ENCODE data around the gene CFAP65.

The CFAP65 gene

DNA sequence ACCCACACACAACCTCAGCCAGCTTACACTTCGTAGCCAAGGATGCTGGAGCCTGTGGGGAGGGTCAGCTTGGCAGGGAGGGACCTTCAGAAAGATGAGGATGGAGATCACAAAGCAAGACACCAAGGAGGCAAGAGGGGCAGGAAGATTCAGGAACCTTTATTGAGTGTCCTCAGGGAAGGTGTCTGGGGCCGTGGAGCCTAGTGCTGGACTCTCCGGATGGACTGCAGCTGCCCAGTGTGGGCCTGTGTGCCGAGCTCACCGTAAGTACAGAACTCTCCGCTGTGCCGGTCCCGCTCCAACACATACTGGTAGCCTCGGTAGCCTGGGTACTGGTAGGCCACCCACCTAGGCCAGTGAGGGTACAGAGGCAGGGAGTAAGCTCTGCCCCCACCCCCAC lies 51.3 kb downstream of the CFAP65 start:
- peaks cover 22% of the 10 kb centered on the region for H3K4me1 ChIP-seq (ENCODE audit: control insufficient read depth, insufficient read depth, low read length)
- no peaks in the 10 kb centered on the region for H3K9me3 ChIP-seq (ENCODE audit: control insufficient read depth in 2 of 2, low read length in 2 of 2)
- H3K27me3 ChIP-seq (ENCODE audit: control insufficient read depth in 1 of 2, insufficient read depth in 2 of 2, low read length in 2 of 2): peaks cover 87 to 89% of the 10 kb centered on the region in 2 donors
- no peaks in the 10 kb centered on the region for H3K36me3 ChIP-seq (ENCODE audit: control insufficient read depth in 2 of 2, insufficient read depth in 2 of 2, low read length in 2 of 2)
- H3K9ac ChIP-seq (ENCODE audit: low read length in 2 of 2): no peak overlapping the region
- no peak overlapping the region for H3K27ac ChIP-seq (ENCODE audit: low read length)
- H3K4me3 ChIP-seq (ENCODE audit: low read length in 2 of 2): no peak overlapping the region

DNA sequence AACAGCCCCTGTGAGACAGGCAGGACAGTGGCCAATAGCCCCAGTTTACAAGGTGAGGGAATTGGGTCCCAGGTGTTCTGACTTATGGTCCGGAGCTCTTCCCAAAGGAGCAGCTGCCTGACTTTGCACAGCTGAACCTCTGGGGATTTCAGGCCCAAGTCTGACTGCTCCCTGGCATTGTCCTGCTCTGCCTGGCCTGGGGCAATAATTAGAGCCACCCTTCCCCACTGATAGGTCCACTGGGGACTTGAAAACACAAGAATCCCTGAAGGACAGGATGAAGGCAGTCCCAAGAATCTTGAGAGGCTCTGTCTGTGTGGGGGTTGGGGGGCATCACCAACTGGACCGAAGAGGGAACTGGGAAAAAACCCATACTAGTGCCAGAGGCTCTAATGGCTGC lies 52.7 kb downstream of the CFAP65 start:
- Histone ChIP-seq H3K36me3 (ENCODE audit: control insufficient read depth in 2 of 2, insufficient read depth in 2 of 2, low read length in 2 of 2) (no peaks in the 10 kb centered on the region), H3K27ac (ENCODE audit: low read length) (no peak overlapping the region), H3K9me3 (ENCODE audit: control insufficient read depth in 2 of 2, low read length in 2 of 2) (no peaks in the 10 kb centered on the region), H3K9ac (ENCODE audit: low read length in 2 of 2) (no peak overlapping the region), H3K27me3 (ENCODE audit: control insufficient read depth in 1 of 2, insufficient read depth in 2 of 2, low read length in 2 of 2) (peaks cover 88 to 89% of the 10 kb centered on the region in 2 donors), H3K4me1 (ENCODE audit: control insufficient read depth, insufficient read depth, low read length) (peaks cover 28% of the 10 kb centered on the region), H3K4me3 (ENCODE audit: low read length in 2 of 2) (no peak overlapping the region)

DNA sequence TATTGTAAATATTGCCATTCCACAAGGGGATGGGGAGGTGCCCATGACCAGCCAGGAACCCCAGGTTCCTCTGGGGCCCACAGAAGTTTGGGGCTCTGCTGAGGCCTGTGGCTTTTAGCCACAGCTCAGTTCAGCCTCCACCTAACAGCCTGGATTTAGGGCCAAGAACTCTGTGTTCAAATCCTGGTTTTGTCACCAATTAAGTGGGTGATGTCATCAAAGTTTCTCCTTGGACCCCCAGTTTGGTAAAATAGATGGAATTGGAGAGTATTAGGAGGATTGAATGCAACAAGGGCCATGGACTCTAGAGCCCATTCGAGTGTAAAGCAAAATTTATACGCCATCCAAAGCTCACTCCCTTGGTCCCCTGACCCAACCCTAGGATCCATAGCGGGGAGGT lies 53.2 kb downstream of the CFAP65 start:
- H3K27ac ChIP-seq (ENCODE audit: low read length): no peak overlapping the region
- no peak overlapping the region for H3K9ac ChIP-seq (ENCODE audit: low read length in 2 of 2)
- H3K4me3 ChIP-seq (ENCODE audit: low read length in 2 of 2): no peak overlapping the region
- peaks cover 88 to 90% of the 10 kb centered on the region in 2 donors for H3K27me3 ChIP-seq (ENCODE audit: control insufficient read depth in 1 of 2, insufficient read depth in 2 of 2, low read length in 2 of 2)
- H3K4me1 ChIP-seq (ENCODE audit: control insufficient read depth, insufficient read depth, low read length): peaks cover 23% of the 10 kb centered on the region
- no peaks in the 10 kb centered on the region for H3K36me3 ChIP-seq (ENCODE audit: control insufficient read depth in 2 of 2, insufficient read depth in 2 of 2, low read length in 2 of 2)
- no peaks in the 10 kb centered on the region for H3K9me3 ChIP-seq (ENCODE audit: control insufficient read depth in 2 of 2, low read length in 2 of 2)

DNA sequence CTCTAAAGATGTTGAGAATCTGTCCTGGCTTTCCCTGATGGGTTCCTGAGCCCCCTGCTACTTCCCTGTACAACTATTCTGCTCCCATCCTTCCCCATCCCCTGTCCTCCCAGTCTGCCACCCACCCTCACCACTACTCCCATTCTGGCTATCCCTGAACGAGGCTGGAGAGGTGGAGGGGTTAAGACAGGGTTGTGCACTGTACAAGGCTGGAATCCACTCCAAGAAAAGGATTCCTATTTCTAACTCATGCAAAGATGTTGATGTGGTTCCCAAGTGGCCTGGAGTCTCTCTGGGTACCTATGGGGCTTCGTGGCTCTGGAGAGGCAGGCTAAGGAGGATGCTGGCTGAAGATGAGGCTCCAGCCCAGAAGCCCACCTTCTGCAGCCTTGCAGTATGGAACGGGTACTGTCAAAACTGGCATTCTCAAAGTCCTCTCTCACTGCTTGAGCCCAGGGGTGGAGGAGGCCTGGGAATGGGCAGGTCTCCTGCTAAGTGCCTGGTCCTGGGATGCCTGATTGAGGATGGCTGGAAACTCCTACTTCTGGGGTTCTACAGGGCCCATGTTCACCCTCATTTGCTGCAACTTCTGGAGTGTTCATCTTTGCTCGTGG lies 55.1 kb downstream of the CFAP65 start:
- no peaks in the 10 kb centered on the region for H3K9me3 ChIP-seq (ENCODE audit: control insufficient read depth in 2 of 2, low read length in 2 of 2)
- H3K27ac ChIP-seq (ENCODE audit: low read length): no peak overlapping the region
- no peak overlapping the region for H3K4me3 ChIP-seq (ENCODE audit: low read length in 2 of 2)
- H3K27me3 ChIP-seq (ENCODE audit: control insufficient read depth in 1 of 2, insufficient read depth in 2 of 2, low read length in 2 of 2): peaks cover 86 to 88% of the 10 kb centered on the region in 2 donors
- peaks cover 33% of the 10 kb centered on the region for H3K4me1 ChIP-seq (ENCODE audit: control insufficient read depth, insufficient read depth, low read length)
- H3K9ac ChIP-seq (ENCODE audit: low read length in 2 of 2): no peak overlapping the region
- no peaks in the 10 kb centered on the region for H3K36me3 ChIP-seq (ENCODE audit: control insufficient read depth in 2 of 2, insufficient read depth in 2 of 2, low read length in 2 of 2)

DNA sequence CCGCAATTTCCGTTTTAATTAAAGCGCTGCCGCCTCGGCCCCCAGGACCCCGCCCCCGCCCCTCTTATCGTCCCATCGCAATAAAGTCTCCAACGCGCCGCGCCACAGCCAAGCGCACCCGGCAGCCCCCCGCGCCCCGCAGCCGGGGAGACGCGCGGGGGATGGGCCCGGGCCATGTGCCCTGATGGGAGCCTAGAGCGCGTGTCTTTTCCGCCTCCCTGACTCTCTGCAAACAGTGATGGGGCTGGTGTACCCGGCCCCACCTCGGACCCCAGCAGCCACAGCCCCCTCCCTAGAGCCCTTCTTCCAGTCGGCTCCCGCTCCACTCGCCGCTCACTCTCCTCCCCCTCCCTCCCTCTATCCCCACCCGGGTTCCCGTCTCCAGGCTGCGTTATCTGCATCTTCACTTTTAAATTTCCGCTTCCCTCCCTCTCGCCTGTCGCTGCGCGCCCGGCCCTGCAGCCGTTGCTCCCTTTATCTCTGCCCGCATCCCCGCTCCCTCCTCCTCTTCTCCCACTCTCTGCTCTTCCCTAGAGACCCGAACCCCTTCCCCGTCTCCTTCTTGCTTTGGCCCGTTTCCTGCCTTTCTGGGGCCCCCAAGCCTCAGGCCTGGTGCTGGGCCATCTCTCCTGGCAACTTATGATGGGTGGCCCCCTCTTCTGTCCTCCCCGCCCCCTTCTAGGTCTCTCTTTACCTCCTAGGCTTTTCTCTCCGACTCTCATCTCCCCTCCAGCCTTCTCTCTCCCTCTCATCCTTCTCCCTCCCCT lies 55.8 kb downstream of the CFAP65 start:
- Histone ChIP-seq H3K27ac (ENCODE audit: low read length) (no peak overlapping the region), H3K9ac (ENCODE audit: low read length in 2 of 2) (no peak overlapping the region), H3K27me3 (ENCODE audit: control insufficient read depth in 1 of 2, insufficient read depth in 2 of 2, low read length in 2 of 2) (peaks cover 84 to 88% of the 10 kb centered on the region in 2 donors), H3K36me3 (ENCODE audit: control insufficient read depth in 2 of 2, insufficient read depth in 2 of 2, low read length in 2 of 2) (no peaks in the 10 kb centered on the region), H3K4me3 (ENCODE audit: low read length in 2 of 2) (no peak overlapping the region), H3K9me3 (ENCODE audit: control insufficient read depth in 2 of 2, low read length in 2 of 2) (no peaks in the 10 kb centered on the region), H3K4me1 (ENCODE audit: control insufficient read depth, insufficient read depth, low read length) (peaks cover 39% of the 10 kb centered on the region)

DNA sequence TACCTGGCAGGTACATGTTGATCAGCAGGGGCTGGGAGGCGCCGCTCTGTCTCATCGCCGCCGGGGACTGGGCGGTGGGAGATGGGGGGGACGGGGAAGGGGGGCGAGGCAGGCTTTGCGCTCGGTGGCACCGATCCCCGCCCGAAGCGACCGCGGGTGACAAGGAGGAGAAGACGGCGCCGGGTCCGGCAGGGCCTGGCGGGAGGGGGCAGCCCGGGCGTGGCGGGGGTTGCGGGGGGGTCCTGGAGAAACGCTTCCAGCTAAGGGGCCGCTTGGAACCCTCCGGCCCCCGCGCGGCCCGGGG lies 56.3 kb downstream of the CFAP65 start, which contains the start of gene FEV:
FEV (minus strand) TSS at position 164 of the 304 bp plus-strand sequence; CDS start at position 55, 109 bp downstream.
- no peak within 1 kb of the TSS for H3K27ac ChIP-seq (ENCODE audit: low read length)
- H3K4me3 ChIP-seq (ENCODE audit: low read length in 2 of 2): peak within 1 kb of the TSS; percentile 26 to 49
- peaks cover 83 to 86% of the 10 kb centered on the region in 2 donors for H3K27me3 ChIP-seq (ENCODE audit: control insufficient read depth in 1 of 2, insufficient read depth in 2 of 2, low read length in 2 of 2)
- no peak within 1 kb of the TSS for H3K9ac ChIP-seq (ENCODE audit: low read length in 2 of 2)
- H3K9me3 ChIP-seq (ENCODE audit: control insufficient read depth in 2 of 2, low read length in 2 of 2): no peaks in the 10 kb centered on the region
- H3K4me1 ChIP-seq (ENCODE audit: control insufficient read depth, insufficient read depth, low read length): peaks cover 39% of the 10 kb centered on the region
- no peaks in the 10 kb centered on the region for H3K36me3 ChIP-seq (ENCODE audit: control insufficient read depth in 2 of 2, insufficient read depth in 2 of 2, low read length in 2 of 2)

DNA sequence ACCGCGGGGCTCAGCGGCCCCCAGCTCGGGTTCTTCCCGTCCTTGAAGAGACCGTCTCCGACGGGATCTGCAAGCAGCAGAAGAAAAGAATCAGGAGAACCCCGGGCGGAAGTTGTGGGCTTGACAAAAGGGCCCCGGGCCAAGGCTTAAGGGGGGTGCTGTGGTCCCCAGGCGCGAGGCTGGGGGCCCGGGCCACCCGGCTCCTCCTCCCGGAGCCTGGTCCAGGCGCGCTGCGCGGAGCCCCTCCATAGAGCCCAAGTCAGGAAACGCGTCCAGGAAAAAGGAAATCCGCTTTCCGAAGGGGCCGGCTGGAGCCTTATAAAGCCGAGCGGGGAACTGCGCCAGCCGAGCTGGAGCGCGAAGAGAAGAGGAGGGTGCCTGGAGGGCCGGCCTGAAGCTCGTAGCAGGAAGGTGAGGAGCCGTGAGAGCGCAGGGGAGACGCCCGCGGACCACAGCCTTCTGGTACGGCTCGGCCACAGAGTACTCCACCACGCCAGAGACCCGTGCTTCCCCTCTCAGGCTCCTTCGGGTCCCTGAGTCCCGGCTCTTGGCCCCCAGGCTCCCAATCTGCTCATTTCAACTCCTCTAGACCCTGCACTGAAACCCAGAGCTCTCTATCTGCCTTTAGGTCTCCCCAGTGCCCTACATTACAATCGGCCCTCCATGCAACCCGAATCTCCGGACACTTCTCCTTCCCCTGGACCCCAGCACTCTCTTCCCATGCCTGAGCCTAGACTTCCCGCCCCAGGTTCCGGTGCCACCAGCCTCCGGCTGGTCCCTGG lies 56.9 kb downstream of the CFAP65 start:
- Histone ChIP-seq H3K9me3 (ENCODE audit: control insufficient read depth in 2 of 2, low read length in 2 of 2) (no peaks in the 10 kb centered on the region), H3K27me3 (ENCODE audit: control insufficient read depth in 1 of 2, insufficient read depth in 2 of 2, low read length in 2 of 2) (peaks cover 83 to 87% of the 10 kb centered on the region in 2 donors), H3K4me3 (ENCODE audit: low read length in 2 of 2) (peak overlapping the region; percentile 26 to 49), H3K36me3 (ENCODE audit: control insufficient read depth in 2 of 2, insufficient read depth in 2 of 2, low read length in 2 of 2) (no peaks in the 10 kb centered on the region), H3K9ac (ENCODE audit: low read length in 2 of 2) (no peak overlapping the region), H3K27ac (ENCODE audit: low read length) (no peak overlapping the region), H3K4me1 (ENCODE audit: control insufficient read depth, insufficient read depth, low read length) (peaks cover 43% of the 10 kb centered on the region)

DNA sequence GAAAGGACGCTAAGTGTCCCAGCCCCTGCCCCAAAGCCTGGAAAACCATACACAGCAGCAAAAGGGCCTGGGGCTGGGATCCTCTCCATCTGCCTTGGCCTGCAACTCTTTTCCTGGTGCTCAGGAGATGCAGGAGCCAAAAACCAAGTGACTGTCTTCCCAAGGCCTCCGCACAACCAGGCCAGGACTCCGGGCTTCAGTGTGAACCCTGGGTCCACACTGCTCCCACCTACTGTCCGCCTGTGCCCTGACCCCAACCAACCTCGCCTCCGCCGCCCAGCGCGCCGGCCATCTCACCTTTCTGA lies 57.4 kb downstream of the CFAP65 start:
- H3K27me3 ChIP-seq (ENCODE audit: control insufficient read depth in 1 of 2, insufficient read depth in 2 of 2, low read length in 2 of 2): peaks cover 79 to 82% of the 10 kb centered on the region in 2 donors
- H3K36me3 ChIP-seq (ENCODE audit: control insufficient read depth in 2 of 2, insufficient read depth in 2 of 2, low read length in 2 of 2): no peaks in the 10 kb centered on the region
- no peak overlapping the region for H3K27ac ChIP-seq (ENCODE audit: low read length)
- no peaks in the 10 kb centered on the region for H3K9me3 ChIP-seq (ENCODE audit: control insufficient read depth in 2 of 2, low read length in 2 of 2)
- peak overlapping the region in 1 of 2 donors; percentile 49 for H3K4me3 ChIP-seq (ENCODE audit: low read length in 2 of 2)
- H3K9ac ChIP-seq (ENCODE audit: low read length in 2 of 2): no peak overlapping the region
- H3K4me1 ChIP-seq (ENCODE audit: control insufficient read depth, insufficient read depth, low read length): peaks cover 43% of the 10 kb centered on the region

DNA sequence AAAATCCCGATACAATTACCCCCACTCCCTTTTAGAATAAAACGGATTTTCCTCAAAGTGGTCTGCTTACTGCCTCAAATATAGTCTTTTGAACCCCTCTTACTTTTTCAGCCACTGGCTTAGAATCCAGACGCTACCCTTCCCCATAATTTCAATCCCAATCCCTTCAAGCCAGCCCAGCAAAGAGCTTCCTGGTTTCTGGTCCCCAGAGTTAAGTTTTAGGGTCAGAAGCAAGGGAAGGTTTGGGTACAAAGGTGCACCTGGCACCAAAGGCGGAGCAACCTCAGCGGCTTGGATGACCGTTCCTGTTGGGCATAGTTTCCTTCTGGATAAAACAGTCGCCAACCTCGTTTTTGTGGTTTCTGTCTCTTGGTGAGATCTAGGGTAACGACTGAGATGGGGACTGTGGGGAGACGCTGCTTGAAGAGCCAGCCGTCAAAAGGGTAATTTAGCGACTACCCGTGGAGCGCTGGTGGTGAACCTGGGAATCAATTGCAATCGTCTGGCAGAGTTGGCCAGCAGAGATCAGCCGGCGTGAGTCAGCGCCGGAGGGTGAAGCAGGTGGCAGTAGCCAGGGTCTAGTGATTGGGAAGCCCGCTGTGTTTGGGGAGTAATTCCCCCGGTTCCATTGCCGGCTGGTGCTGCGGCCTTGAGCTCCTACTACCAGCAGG lies 57.9 kb downstream of the CFAP65 start:
- H3K27me3 ChIP-seq (ENCODE audit: control insufficient read depth in 1 of 2, insufficient read depth in 2 of 2, low read length in 2 of 2): peaks cover 77% of the 10 kb centered on the region in 2 donors
- H3K9me3 ChIP-seq (ENCODE audit: control insufficient read depth in 2 of 2, low read length in 2 of 2): no peaks in the 10 kb centered on the region
- H3K4me3 ChIP-seq (ENCODE audit: low read length in 2 of 2): no peak overlapping the region
- H3K4me1 ChIP-seq (ENCODE audit: control insufficient read depth, insufficient read depth, low read length): peaks cover 43% of the 10 kb centered on the region
- no peak overlapping the region for H3K27ac ChIP-seq (ENCODE audit: low read length)
- no peak overlapping the region for H3K9ac ChIP-seq (ENCODE audit: low read length in 2 of 2)
- H3K36me3 ChIP-seq (ENCODE audit: control insufficient read depth in 2 of 2, insufficient read depth in 2 of 2, low read length in 2 of 2): no peaks in the 10 kb centered on the region

DNA sequence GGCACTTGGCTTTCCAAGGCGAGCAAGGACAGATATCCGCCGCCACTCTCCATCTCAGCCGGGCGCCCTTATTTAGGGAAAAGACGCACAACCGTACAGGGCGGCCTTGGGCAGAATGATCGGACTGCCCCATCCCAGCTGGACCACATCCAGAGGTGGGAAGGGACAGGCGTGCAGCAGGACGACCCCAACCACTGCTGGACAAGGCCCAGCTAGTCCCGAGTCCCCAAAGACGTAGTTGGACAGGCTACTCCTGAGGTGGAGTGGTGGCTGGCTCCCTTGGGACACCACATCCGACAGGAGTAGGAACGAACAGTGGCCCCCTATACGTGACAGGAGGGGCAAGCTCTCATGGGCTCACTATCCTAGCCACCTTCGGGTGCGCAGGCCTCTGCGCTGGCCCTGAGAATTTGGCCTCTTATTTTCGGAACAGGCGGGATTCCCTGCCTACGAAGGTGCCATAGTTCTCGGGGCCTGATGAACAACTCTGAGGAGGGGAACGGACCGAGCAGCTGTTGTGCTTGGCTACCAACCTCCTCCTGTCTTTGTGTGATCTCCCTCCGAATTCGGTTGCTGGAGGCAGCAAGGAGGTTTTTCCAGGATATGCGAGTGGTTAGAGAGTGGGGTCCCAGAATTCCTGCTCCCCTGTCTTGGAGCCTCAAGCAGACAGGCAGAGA lies 58.6 kb downstream of the CFAP65 start:
- no peaks in the 10 kb centered on the region for H3K36me3 ChIP-seq (ENCODE audit: control insufficient read depth in 2 of 2, insufficient read depth in 2 of 2, low read length in 2 of 2)
- peak overlapping the region; percentile 51 to 66 for H3K4me3 ChIP-seq (ENCODE audit: low read length in 2 of 2)
- no peaks in the 10 kb centered on the region for H3K9me3 ChIP-seq (ENCODE audit: control insufficient read depth in 2 of 2, low read length in 2 of 2)
- H3K9ac ChIP-seq (ENCODE audit: low read length in 2 of 2): no peak overlapping the region
- H3K4me1 ChIP-seq (ENCODE audit: control insufficient read depth, insufficient read depth, low read length): peaks cover 43% of the 10 kb centered on the region
- peaks cover 72 to 73% of the 10 kb centered on the region in 2 donors for H3K27me3 ChIP-seq (ENCODE audit: control insufficient read depth in 1 of 2, insufficient read depth in 2 of 2, low read length in 2 of 2)
- no peak overlapping the region for H3K27ac ChIP-seq (ENCODE audit: low read length)
